ENCODE data around the gene APLP2.

- no peak for TF ChIP-seq CTCF (conservative IDR thresholded peaks at IDR 0.05 in 1 of 2, IDR thresholded peaks at IDR 0.05 in 1 of 2; ENCODE audit: extremely low read depth in 1 of 2, insufficient read depth in 1 of 2, low read depth in 1 of 2, low read length in 2 of 2)
- no peak for TF ChIP-seq EZH2 (IDR thresholded peaks at IDR 0.05; ENCODE audit: borderline replicate concordance, low read length)
Observed at GRCh38 chr11:130192845-130193267, 123.2 kb downstream of the APLP2 start.

Measured in mammary epithelial cell (primary cell).